HepG2 (cell line): Measurements from ENCODE around the gene CLDND2. TPM values are rescaled to one million over a fixed set of nuclear protein-coding genes. Genes with fewer than 3 reads are reported as not detected.

ENCODE experiments used
- ATAC-seq: fragments of 200-7000 bp; cut with Tn5 transposase; 3 replicates; pipeline ENCODE4 v1.9.1; 2020; ENCODE audit warnings: mild to moderate bottlenecking, moderate library complexity
- BruUV-seq: library from RNA; stranded (reverse); fragments of 400-500 nt; replicated peaks from 2 replicates; lab custom pipeline; 2021; lab: Mats Ljungman, UMichigan
- CTCF ChIA-PET: fragments of 300-600 bp; formaldehyde crosslinking; extraction: SDS; loops from one replicate; lab custom pipeline; 2021; ENCODE audit warnings: low total read pairs, inconsistent platforms, low intra/inter-chr PET ratio; lab: Yijun Ruan, JAX
- POLR2A ChIA-PET: fragments of 350-600 bp; sonication (Branson Sonifier 250); formaldehyde crosslinking; loops from one replicate; lab custom pipeline; 2020; ENCODE audit warnings: antibody characterized with exemption, inconsistent platforms; lab: Yijun Ruan, JAX
- DNase-seq: peaks from one replicate; pipeline ENCODE4 v3.0.0-alpha.2; 2015; ENCODE audit warnings: low spot score
- FAIRE-seq: peaks from 3 replicates; lab custom pipeline; 2011; peaks lifted over from hg19 to GRCh38; lab: Jason Lieb, UNC
- H2AFZ ChIP-seq: one replicate; pipeline ENCODE4 v1.6.1; 2011; ENCODE audit warnings: low read length, inconsistent platforms
- H3K27ac ChIP-seq: fragments of 300-600 bp; 3 replicates; pipeline ENCODE4 v1.8.0; 2011; ENCODE audit warnings: mixed run types, mild to moderate bottlenecking, mixed read lengths, low read length, inconsistent platforms; ENCODE audit not compliant: insufficient read depth; ENCODE audit errors: extremely low read length
- H3K27me3 ChIP-seq, 2 experiments: fragments of 200-600 bp in 1 of 2; 2 replicates in 1 of 2; 3 replicates in 1 of 2; pipeline versions ENCODE4 v1.6.0 to v1.8.0; 2011; ENCODE audit warnings: low read length in 2 of 2, mild to moderate bottlenecking in 2 of 2, moderate library complexity in 2 of 2, inconsistent platforms in 1 of 2; ENCODE audit not compliant: insufficient read depth in 2 of 2, control insufficient read depth in 1 of 2
- H3K36me3 ChIP-seq, 2 experiments: fragments of 200-600 bp in 1 of 2; replicated peaks in 1 of 2; 2 replicates in 1 of 2; 3 replicates in 1 of 2; pipeline versions ENCODE4 v1.5.1 to v1.8.0; 2011; ENCODE audit warnings: low read length in 2 of 2, inconsistent platforms in 1 of 2; ENCODE audit not compliant: insufficient read depth in 2 of 2, control insufficient read depth in 1 of 2
- H3K4me1 ChIP-seq: 2 replicates; pipeline ENCODE4 v1.5.1; 2012; ENCODE audit warnings: low read length, inconsistent platforms; ENCODE audit not compliant: insufficient read depth
- H3K4me2 ChIP-seq: 2 replicates; pipeline ENCODE4 v1.6.0; 2011; ENCODE audit warnings: low read depth, low read length, inconsistent platforms
- H3K4me3 ChIP-seq, 3 experiments: fragments of 200-600 bp in 1 of 3; sonication (generic), shearing (Covaris generic) in 1 of 3; replicated peaks in 1 of 3; 2 replicates each; pipeline ENCODE4 v1.5.1; 2011 to 2016; ENCODE audit warnings: low read length in 3 of 3, inconsistent platforms in 2 of 3, low read depth in 2 of 3, mild to moderate bottlenecking in 2 of 3, control low read depth in 1 of 3, mixed read lengths in 1 of 3; ENCODE audit not compliant: insufficient read depth in 1 of 3
- H3K79me2 ChIP-seq: one replicate; pipeline ENCODE4 v1.6.1; 2011; ENCODE audit warnings: low read length, inconsistent platforms; ENCODE audit not compliant: insufficient read depth
- H3K9ac ChIP-seq: 2 replicates; pipeline ENCODE4 v1.6.0; 2011; ENCODE audit warnings: mild to moderate bottlenecking, low read depth, low read length, inconsistent platforms; ENCODE audit not compliant: insufficient read depth
- H3K9me3 ChIP-seq: 2 replicates; pipeline ENCODE4 v1.5.1; 2012; ENCODE audit warnings: mild to moderate bottlenecking, low read length
- H4K20me1 ChIP-seq: 2 replicates; pipeline ENCODE4 v1.6.0; 2011; ENCODE audit warnings: inconsistent platforms, mild to moderate bottlenecking, low read length, moderate library complexity; ENCODE audit not compliant: insufficient read depth
- TARDBP ChIP-seq: sonication (generic); formaldehyde crosslinking; IDR thresholded peaks from 2 replicates; pipeline ENCODE4 v1.8.0; 2022; ENCODE audit warnings: mild to moderate bottlenecking, missing genetic modification reagents
- THAP9 ChIP-seq: sonication (generic); formaldehyde crosslinking; IDR thresholded peaks from 2 replicates; pipeline ENCODE4; 2020; ENCODE audit warnings: missing genetic modification reagents, mild to moderate bottlenecking, borderline replicate concordance
- ZBTB37 ChIP-seq: sonication (generic); formaldehyde crosslinking; IDR thresholded peaks from 2 replicates; pipeline ENCODE4 v1.4.0; 2020; ENCODE audit warnings: mild to moderate bottlenecking, missing genetic modification reagents
- ZFP36L1 ChIP-seq: sonication (generic); formaldehyde crosslinking; IDR thresholded peaks from 2 replicates; pipeline ENCODE4 v1.8.0; 2022; ENCODE audit warnings: mild to moderate bottlenecking, missing genetic modification reagents, moderate library complexity
- ZFY ChIP-seq: sonication (generic); formaldehyde crosslinking; IDR thresholded peaks from 2 replicates; pipeline ENCODE4 v1.4.0; 2020; ENCODE audit warnings: missing genetic modification reagents
- ZMYM3 ChIP-seq: sonication (generic); formaldehyde crosslinking; IDR thresholded peaks from 2 replicates; pipeline ENCODE4 v1.5.1; 2020; ENCODE audit warnings: mild to moderate bottlenecking, missing genetic modification reagents
- ZNF281 ChIP-seq: sonication (generic); formaldehyde crosslinking; IDR thresholded peaks from 2 replicates; pipeline ENCODE4 v1.4.0; 2020; ENCODE audit warnings: missing genetic modification reagents, borderline replicate concordance
- ZNF362 ChIP-seq: sonication (generic); formaldehyde crosslinking; IDR thresholded peaks from 2 replicates; pipeline ENCODE4 v1.4.0; 2020; ENCODE audit warnings: missing genetic modification reagents, mild to moderate bottlenecking, borderline replicate concordance
- ZNF496 ChIP-seq: sonication (generic); formaldehyde crosslinking; IDR thresholded peaks from 2 replicates; pipeline ENCODE4 v1.8.1; 2023; ENCODE audit warnings: mild to moderate bottlenecking, moderate library complexity, missing genetic modification reagents; ENCODE audit not compliant: insufficient replicate concordance
- WGBS: methylation state at CpG from one replicate; pipeline ENCODE4 v1.1.6; 2017; ENCODE audit warnings: low lambda C conversion rate; 5-methylcytosine and 5-hydroxymethylcytosine counted together
- in situ Hi-C: cut with HindIII; loops from 2 replicates; pipeline ENCODE4 v1.10.0; 2017; ENCODE audit warnings: low pct_unique_long_range_greater_than_20kb; ENCODE audit not compliant: extremely low pct_ligation_motif_present
- intact Hi-C: fragments of 100-400 bp; cut with micrococcal nuclease; formaldehyde crosslinking; loops from one replicate; pipeline ENCODE4 v1.10.0; 2022; ENCODE audit not compliant: unreplicated experiment
- polyA plus RNA-seq, 8 experiments: library from polyadenylated mRNA; depleted of rRNA in 3 of 8; stranded (reverse) in 7 of 8; unstranded in 1 of 8; fragments of >200 nt; fragmentation: Illumina TruSeq in 4 of 8; extraction: Trizol in 4 of 8; gene quantifications; 2 replicates each; pipeline versions ENCODE4 v1.2.1 to v1.2.3, GENCODE V29; 2011 to 2016; ENCODE audit warnings: low read depth in 4 of 8, missing spikeins in 1 of 8, mixed read lengths in 1 of 8; ENCODE audit not compliant: insufficient read depth in 1 of 8
- total RNA-seq, 5 experiments: library from RNA; depleted of rRNA; stranded (reverse); fragments of >200 nt; fragmentation: Illumina TruSeq; extraction: Trizol; gene quantifications; 2 replicates each; pipeline ENCODE4 v1.2.3, GENCODE V29; 2016; ENCODE audit warnings: low read depth in 1 of 5
- TF ChIP-seq, protein P1 (sequence below): sonication (generic); formaldehyde crosslinking; IDR thresholded peaks from 2 replicates; pipeline ENCODE4 v1.5.0; 2020; ENCODE audit warnings: mild to moderate bottlenecking, missing genetic modification reagents

Gene CLDND2
- total and polyA plus RNA-seq, 2 of the 13 experiments (the other 11 are each of a cell fraction or from before 2014, with no cell fraction given) = 0.84 to 1.8 TPM

GRCh38 chr19:51377422-51377821, 8.6 kb upstream of the CLDND2 start (continued):
- no peak for TF ChIP-seq ZNF281
- TF ChIP-seq TARDBP = no peak
- TF ChIP-seq ZNF496 (CRISPR knock-in tag) = no peak

DNA sequence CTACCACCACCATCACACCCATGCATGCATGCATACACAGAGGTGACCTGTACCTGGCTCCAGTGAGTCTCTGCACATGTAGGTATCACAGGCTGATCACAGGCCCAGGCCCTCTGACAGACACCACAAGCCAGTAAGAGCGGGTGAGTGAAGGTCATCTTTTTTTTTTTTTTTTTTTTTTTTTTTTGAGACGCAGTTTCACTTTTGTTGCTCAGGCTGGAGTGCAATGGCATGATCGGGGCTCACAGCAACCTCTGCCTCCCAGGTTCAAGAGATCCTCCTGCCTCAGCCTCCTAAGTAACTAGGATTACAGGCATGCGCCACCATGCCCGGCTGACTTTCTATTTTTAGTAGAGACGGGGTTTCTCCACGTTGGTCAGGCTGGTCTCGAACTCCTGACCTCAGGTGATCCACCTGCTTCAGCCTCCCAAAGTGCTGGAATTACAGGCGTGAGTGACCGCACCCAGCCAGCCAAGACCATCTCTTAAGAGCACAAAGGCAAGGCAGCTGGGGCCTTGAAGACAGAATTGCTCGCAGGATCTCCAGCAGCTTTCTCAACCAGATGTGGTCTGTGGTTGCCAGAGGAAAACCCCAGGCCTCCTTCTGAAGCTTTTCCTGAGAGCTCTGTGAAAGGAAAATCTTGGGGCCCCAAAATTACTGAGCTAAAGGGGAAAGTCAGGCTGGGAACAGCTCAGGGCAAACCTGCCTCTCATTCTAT, 6.9 kb upstream of the CLDND2 start:
- no TSS peak for BruUV-seq
- Histone ChIP-seq H3K4me2 (no peak overlapping the region), H2AFZ (no peak overlapping the region), H3K27me3 (peaks cover 0 to 14% of the 10 kb centered on the region in 2 experiments; a peak in 1 of 5 replicates), H3K36me3 (no peaks in the 10 kb centered on the region), H4K20me1 (no peaks in the 10 kb centered on the region), H3K27ac (no peak overlapping the region), H3K4me1 (peaks cover 30% of the 10 kb centered on the region), H3K79me2 (no peaks in the 10 kb centered on the region), H3K9ac (no peak overlapping the region), H3K4me3 (no peak overlapping the region), H3K9me3 (no peaks in the 10 kb centered on the region)
- ChIA-PET CTCF (no interaction called here), POLR2A (interaction anchor here (0.9 kb wide), 1 partner anchor 12 kb away, joined by 3 read pairs; no protein-coding TSS in a partner anchor)
- ATAC-seq (peak; percentile 51), FAIRE-seq (no peak), DNase-seq (no peak)
- in situ Hi-C loops = no loop called here
- 46% methylated on average over 10 of the region's 11 CpGs for WGBS
- intact Hi-C loops = no loop called here
- TF ChIP-seq ZNF362 (CRISPR knock-in tag) (peak; percentile 86), ZBTB37 (CRISPR knock-in tag) (no peak), THAP9 (CRISPR knock-in tag) (no peak), ZMYM3 (peak; percentile 70), ZFY (0 out of 2 replicates have a peak, but pooled peaks have one; percentile 19), ZFP36L1 (CRISPR knock-in tag) (no peak)
- TF ChIP-seq, protein P1, sequence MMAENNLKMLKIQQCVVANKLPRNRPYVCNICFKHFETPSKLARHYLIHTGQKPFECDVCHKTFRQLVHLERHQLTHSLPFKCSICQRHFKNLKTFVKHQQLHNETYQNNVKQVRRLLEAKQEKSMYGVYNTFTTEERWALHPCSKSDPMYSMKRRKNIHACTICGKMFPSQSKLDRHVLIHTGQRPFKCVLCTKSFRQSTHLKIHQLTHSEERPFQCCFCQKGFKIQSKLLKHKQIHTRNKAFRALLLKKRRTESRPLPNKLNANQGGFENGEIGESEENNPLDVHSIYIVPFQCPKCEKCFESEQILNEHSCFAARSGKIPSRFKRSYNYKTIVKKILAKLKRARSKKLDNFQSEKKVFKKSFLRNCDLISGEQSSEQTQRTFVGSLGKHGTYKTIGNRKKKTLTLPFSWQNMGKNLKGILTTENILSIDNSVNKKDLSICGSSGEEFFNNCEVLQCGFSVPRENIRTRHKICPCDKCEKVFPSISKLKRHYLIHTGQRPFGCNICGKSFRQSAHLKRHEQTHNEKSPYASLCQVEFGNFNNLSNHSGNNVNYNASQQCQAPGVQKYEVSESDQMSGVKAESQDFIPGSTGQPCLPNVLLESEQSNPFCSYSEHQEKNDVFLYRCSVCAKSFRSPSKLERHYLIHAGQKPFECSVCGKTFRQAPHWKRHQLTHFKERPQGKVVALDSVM (CRISPR knock-in tag) = peak; percentile 75
